AG09309 (cell line): ENCODE results near the gene MTMR12.

Experiments used
- DNase-seq: peaks from one replicate; pipeline ENCODE4 v3.0.0-alpha.2; 2010; ENCODE audit warnings: low read depth
- H3K4me3 ChIP-seq: 2 replicates; pipeline ENCODE4 v1.5.1; 2011; ENCODE audit warnings: mild to moderate bottlenecking, low read depth, low read length, moderate library complexity; ENCODE audit not compliant: control insufficient read depth
- TF ChIP-seq, protein P1 (sequence below): IDR thresholded peaks from 2 replicates; pipeline ENCODE4 v1.5.1; 2011; ENCODE audit warnings: mild to moderate bottlenecking, low read depth, low read length, inconsistent platforms; ENCODE audit not compliant: insufficient read depth, control insufficient read depth; ENCODE audit errors: missing control alignments

The MTMR12 gene

GRCh38 chr5:32352685-32353084, 39.9 kb upstream of the MTMR12 start:
- H3K4me3 ChIP-seq = no peak overlapping the region
- no peak for DNase-seq
- TF ChIP-seq, protein P1, sequence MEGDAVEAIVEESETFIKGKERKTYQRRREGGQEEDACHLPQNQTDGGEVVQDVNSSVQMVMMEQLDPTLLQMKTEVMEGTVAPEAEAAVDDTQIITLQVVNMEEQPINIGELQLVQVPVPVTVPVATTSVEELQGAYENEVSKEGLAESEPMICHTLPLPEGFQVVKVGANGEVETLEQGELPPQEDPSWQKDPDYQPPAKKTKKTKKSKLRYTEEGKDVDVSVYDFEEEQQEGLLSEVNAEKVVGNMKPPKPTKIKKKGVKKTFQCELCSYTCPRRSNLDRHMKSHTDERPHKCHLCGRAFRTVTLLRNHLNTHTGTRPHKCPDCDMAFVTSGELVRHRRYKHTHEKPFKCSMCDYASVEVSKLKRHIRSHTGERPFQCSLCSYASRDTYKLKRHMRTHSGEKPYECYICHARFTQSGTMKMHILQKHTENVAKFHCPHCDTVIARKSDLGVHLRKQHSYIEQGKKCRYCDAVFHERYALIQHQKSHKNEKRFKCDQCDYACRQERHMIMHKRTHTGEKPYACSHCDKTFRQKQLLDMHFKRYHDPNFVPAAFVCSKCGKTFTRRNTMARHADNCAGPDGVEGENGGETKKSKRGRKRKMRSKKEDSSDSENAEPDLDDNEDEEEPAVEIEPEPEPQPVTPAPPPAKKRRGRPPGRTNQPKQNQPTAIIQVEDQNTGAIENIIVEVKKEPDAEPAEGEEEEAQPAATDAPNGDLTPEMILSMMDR = no peak

DNA sequence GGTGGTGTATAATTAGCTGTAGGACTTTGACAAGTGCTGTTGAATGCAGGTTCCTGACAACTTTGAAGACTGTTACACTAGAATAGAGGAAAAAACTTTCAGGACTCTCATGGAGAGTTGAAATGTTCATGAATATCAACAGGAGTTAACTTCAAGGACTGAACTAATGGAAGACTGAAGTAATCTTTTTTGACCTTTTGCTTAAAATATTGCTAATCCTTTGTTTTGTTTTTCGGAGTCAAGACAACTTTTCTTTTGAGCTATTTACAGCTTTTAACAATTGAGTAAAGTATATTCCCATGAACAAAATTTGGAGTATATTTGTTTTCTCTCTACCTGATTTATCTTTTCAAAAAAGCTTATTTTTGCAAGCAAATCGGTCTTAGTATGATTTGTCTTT, 34.1 kb upstream of the MTMR12 start:
- no peak overlapping the region for H3K4me3 ChIP-seq
- no peak for DNase-seq
- TF ChIP-seq, protein P1 = no peak

- no peak overlapping the region for H3K4me3 ChIP-seq
- TF ChIP-seq, protein P1 = no peak
- no peak for DNase-seq
Observed at GRCh38 chr5:32343058-32343672, 30.4 kb upstream of the MTMR12 start.

DNA sequence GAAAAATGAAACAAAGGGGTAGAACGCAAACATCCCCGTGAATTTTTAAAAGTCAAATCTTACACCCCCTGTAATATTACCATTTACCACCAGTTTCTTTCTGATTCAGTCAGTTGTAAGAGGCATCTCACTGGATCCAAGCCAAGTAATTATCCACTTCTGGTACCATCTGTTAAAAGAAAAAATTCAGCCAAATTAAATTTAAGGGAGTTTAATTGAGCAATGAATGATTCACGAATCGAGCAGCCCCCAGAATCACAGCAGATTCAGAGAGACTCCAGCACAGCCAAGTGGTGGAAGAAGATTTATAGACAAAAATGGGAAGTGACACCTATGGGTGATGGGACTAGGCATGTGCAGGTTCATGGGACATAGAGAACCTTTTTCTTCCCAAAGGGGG, 29.9 kb upstream of the MTMR12 start:
- DNase-seq = no peak
- no peak overlapping the region for H3K4me3 ChIP-seq
- TF ChIP-seq, protein P1 = no peak

DNA sequence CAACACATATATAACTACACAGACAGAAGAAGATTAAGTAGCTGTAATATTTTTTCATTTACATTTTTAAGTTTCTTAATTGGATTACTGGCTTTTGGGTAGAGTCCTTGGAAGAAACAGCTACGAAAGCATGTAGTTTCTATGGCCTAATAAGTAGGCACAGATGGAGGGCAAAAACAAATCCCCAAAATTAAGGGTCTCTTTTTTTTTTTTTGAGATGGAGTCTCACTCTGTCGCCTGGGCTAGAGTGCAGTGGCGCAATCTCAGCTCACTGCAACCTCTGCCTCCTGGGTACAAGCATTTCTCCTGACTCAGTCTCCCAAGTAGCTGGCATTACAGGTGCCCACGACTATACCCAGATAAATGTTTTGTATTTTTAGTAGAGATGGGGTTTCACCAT, 27.1 kb upstream of the MTMR12 start:
- TF ChIP-seq, protein P1 = no peak
- H3K4me3 ChIP-seq = no peak overlapping the region
- DNase-seq = no peak

DNA sequence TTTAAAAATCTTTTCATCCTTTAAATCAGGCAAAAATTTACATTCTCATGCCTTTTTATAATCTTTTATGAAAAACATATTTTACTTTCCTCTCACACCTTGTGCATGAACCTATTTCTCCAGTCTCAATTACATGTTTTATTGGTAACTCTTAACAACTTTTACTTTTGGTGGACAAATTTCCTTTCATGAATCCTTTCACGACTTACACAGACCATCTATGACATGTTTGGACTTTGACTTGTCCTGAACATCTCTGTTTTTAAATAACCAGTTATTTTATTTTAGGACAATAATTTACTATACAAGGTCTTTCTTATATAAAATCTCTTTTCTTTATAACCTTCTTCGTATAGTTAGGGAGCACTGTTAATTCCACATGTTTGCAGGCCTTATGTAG, 26.5 kb upstream of the MTMR12 start:
- TF ChIP-seq, protein P1 = no peak
- DNase-seq = no peak
- no peak overlapping the region for H3K4me3 ChIP-seq

- H3K4me3 ChIP-seq = no peak overlapping the region
- DNase-seq = no peak
- TF ChIP-seq, protein P1 = no peak
Observed at GRCh38 chr5:32332966-32333365, 20.2 kb upstream of the MTMR12 start.
